Neural progenitor cell (in vitro differentiated cells): Measurements from ENCODE around the gene MAP2K1.

ENCODE experiments used
- CTCF ChIP-seq: fragments of 200-600 bp; sonication (generic); IDR thresholded peaks from 2 replicates; pipeline ENCODE4 v1.5.1; 2017; ENCODE audit warnings: antibody characterized with exemption, mild to moderate bottlenecking
- EZH2 ChIP-seq: fragments of 200-600 bp; sonication (generic); IDR thresholded peaks from 2 replicates; pipeline ENCODE4 v1.6.1; 2017; ENCODE audit warnings: antibody characterized with exemption, mild to moderate bottlenecking, moderate library complexity

GRCh38 chr15:66394915-66395314, 8.2 kb downstream of the MAP2K1 start:
- no peak for TF ChIP-seq CTCF
- TF ChIP-seq EZH2, result no peak
